HG02973 (cell line): Measurements from ENCODE around the gene MICAL2.
A peak's percentile ranks its signal among the peaks of the same experiment; 100 is the strongest.

Experiments
- ATAC-seq: cut with Tn5 transposase; IDR thresholded peaks from one replicate; pipeline ENCODE4 v1.9.1; 2021; ENCODE audit warnings: moderate library complexity; ENCODE audit not compliant: unreplicated experiment

Gene MICAL2

GRCh38 chr11:12110201-12110713, at the start of gene MICAL2:
MICAL2 (plus strand) TSS chr11:12110590; CDS start chr11:12162156, 51,566 bp downstream.
- ATAC-seq, result peak; percentile 97

DNA sequence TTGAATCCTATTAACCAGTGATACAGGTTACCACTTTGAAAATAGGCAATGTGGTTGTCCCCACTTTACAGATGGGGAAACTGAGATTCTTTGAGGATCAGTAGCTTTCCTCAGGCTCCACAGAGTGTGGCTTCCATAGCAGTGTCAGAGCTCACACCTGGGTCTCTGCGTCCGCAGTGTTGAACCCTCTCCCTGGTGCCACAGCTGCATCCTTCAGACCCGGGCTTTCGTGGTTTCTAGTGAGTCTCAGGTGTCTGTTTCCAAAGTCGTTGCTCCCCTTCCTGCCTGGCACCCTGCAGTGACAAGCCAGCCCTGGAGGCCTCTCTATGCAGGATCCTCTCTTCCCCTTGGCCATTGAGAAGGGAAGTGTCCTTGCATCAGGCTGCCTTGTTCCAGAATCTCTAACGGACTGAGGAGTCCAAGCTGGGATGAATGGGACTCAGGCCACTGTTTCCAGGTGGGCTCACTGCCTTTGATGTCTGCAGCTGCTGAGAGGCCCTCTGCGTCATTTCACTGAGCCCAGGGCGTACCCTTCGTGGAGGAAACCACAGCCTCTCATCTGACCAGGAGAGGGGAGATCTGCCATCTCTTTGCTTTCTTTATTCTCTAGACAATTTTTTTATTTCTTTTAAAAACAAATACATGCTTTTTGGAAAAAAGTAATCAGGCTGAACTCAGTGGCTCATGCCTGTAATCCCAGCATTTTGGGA, 48.4 kb upstream of the MICAL2 start:
- ATAC-seq, result no peak

DNA sequence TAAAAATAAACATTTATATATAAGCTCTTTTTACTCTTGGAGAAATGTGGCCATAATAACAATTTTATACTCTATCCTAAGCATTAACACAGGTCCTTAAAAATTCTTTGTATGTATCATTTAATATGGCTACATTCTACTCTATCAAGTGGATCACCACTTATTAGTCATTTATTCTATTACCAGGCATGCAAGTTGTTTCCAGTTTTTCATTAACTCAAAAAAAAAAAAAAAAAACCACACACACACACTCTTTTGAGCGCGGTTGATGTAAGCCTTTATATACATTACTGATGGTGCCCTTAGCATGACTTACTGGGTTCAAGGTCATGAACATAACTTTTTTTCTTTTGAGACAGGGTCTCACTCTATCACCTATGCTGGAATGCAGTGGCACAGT, 47.1 kb upstream of the MICAL2 start:
- no peak for ATAC-seq

DNA sequence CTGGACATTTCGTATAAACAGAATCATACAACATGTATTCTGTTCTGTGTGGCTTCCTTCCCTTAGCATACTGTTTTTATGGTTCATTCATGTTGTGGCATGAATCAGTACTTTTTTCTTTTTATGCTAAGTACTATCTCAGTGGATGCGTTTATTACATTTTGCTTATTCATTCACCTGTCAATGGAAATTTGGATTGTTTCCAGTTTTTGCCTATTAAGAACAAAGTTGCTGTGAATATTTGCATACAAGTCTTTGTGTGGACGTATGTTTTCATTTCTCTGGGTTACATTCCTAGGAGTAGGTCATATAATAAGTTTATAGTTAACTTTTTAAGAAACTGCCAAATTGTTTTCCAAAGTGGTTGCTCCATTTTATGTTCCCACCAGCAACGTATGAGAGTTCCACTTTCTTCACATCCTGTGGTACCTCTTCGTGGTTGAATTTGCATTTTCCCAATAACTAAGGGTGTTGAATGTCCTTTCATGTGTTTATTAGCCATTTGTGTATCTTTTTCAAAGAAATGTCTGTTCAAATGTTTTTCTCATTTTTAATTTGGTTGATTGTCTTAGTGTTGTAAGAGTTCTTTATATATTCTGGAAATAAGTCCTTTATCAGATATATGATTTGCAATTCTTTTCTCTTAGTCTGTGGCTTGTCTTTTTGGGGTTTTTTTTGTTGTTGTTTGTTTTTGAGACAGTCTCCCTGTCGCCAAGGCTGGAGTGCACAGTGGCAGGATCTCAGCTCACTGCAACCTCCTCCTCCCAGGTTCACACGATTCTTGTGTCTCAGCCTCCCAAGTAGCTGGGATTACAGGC, 46.0 kb upstream of the MICAL2 start:
- no peak for ATAC-seq

DNA sequence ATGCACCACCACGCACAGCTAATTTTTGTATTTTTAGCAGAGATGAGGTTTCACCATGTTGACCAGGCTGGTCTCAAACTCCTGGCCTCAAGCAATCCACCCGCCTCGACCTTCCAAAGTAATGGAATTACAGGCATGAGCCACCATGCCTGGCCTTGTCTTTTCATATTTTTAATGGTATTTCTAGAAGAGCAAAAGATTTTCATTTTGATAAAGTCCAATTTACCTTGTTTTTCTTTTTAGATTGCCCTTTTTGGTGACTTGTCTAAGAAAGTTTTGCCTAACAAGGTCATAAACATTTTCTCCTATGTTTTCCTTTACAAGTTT, 45.5 kb upstream of the MICAL2 start:
- ATAC-seq, result no peak

GRCh38 chr11:12066056-12066798, 44.2 kb upstream of the MICAL2 start:
- ATAC-seq, result no peak

DNA sequence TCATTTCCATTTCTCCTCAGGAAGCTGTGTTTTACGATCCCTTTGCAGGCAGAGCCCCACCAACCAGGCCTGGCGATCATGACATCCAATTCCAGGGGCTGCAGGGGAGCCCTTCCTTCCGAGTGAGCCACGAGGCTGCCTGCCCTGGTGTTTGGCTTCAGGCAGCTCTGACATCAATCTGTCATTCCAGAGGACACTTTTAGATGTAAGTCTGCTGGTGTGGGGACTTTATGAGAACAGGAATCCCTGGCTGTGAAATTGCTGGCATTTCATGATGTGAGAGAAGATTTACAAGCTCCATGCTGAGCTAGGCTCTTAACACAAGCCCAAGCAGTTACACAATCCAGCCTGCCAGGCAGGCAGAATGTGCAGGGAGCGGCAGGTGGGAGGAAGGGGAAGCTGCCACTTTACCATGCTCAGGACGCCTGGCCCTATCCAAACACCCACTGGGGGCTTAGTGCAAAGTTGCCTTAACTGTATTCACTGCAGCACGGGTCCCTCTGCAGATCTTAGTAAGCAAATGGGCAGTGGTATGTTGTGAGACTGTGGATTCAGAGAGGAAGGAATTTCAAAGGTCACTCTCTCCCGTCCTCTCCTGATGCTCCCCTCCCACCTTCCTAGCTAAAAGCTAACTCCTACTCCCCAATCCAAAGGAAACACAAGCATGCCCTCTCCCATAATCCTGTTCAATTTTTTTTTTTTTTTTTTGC, 43.4 kb upstream of the MICAL2 start:
- ATAC-seq, result no peak

- ATAC-seq, result no peak
Measured at GRCh38 chr11:12067796-12068357, 42.5 kb upstream of the MICAL2 start.

GRCh38 chr11:12069066-12069676, 41.2 kb upstream of the MICAL2 start:
- no peak for ATAC-seq

- ATAC-seq, result no peak
Measured at GRCh38 chr11:12070446-12071267, 39.7 kb upstream of the MICAL2 start.

GRCh38 chr11:12071574-12071973, 38.8 kb upstream of the MICAL2 start:
- no peak for ATAC-seq

GRCh38 chr11:12073436-12073835, 37.0 kb upstream of the MICAL2 start:
- no peak for ATAC-seq

DNA sequence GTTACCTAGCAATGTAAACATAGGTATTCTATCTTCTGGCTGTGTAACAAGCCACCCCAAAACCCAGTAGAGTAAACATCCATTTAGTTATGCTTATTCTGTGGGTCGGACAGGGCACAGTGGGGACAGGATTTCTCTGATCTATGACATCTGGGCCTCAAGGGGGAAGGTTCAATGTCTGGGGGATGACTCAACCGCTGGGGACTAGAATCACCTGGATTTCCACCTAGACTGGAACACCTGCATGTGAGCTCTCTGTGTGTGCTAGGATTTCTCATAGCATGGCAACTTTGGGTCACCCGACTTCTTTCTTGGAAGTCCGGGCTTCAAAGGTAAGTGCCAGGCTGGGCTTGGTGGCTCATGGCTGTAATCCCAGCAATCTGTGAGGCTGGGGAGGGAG, 36.5 kb upstream of the MICAL2 start:
- no peak for ATAC-seq

GRCh38 chr11:12074529-12075195, 35.7 kb upstream of the MICAL2 start:
- no peak for ATAC-seq

GRCh38 chr11:12075291-12075690, 35.1 kb upstream of the MICAL2 start:
- no peak for ATAC-seq

DNA sequence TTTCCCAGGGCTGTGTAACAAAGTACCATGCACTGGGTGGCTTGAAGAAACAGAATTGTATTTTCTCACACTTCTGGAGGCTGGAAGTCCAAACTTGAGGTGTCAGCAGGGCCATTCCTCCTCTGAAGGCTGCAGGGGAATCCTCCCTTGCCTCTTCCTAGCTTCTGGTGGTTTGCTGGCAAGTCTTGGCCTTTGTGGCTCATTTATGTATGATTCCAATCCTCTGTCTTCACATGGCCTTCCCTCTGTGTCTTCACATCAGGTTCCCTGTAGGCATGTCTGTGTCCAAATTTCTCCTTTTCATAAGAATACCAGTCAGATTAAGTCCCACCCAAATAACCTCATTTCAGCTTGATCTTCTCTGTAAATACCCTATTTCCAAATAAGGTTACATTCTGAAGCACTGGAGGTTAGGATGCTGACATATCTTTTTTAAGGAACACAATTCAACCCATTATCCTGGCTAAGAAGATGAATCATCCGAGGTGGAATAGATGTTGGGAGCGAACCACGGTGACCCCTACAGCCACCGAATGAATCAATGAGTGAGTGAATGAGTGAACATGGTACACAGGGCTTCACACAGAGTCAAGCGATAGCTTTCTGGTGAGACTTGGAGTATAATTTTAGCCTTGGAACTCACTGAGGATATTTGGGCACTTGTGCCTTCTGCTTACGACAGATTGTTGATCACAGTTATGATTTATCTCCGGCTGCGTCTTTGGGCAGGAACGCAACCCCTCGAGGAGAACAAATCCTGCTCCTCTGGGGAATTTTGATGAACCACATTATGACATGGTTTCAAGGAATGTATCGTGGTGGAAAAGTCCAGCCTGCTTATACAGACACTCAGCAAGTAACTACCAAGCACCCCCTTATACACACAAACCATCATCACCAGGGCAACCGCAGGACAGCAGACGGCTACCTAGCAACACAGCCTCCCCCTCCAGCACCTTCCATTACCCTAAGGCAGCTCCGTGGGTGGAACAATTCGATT, 34.3 kb upstream of the MICAL2 start:
- no peak for ATAC-seq

DNA sequence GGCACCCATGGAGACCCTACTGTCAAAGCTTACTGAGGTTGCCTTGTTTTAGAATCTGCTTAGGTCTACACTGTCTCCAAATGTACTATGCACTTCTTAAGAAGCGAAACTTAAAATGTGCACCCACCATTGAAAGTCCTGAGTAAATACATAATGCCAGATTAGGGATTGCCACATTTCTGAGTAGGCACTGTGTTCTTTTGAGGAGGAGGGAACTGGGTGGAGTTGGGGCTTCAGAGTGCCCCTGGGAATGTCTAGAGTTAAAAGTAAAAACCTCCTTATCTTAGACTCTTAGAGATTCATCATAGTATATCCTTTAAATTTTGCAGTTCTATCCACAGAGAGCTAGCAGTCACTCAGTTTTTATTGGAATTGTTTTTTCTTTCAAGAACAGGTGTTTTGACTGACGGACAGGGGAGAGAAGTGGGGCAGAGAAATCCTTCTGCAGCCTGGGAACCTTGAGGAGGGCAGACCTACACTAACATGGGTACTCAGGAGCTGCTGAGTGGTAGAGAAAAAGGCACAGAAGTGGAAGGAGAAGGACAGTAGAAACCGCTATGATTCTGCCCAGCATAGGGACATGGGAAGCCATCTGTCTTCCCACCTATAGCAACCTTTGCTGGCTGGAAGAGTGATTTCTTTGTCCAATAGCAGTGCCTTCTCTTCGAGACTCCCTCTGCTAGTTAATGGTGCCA, 33.4 kb upstream of the MICAL2 start:
- no peak for ATAC-seq
